ENCODE data around the gene NLGN2.

The NLGN2 gene

GRCh38 chr17:7413346-7413985 is 5.8 kb downstream of the NLGN2 start:
- Histone ChIP-seq H3K4me3 (ENCODE audit: low read depth, low read length) (no peak overlapping the region), H3K36me3 (replicated peaks) (peaks cover 23% of the 10 kb centered on the region), H3K27me3 (replicated peaks) (no peaks in the 10 kb centered on the region), H3K27ac (no peak overlapping the region)
- peak; percentile 9 for DNase-seq
- in situ Hi-C loops (cut with HindIII; ENCODE audit: low pct_ligation_motif_present, low sequenced_read_pairs): no loop called here
- no peak for TF ChIP-seq CTCF (IDR thresholded peaks at IDR 0.05; ENCODE audit: low read depth, low read length, missing control alignments)

- Histone ChIP-seq H3K27me3 (replicated peaks) (no peaks in the 10 kb centered on the region), H3K27ac (no peak overlapping the region), H3K36me3 (replicated peaks) (peaks cover 15% of the 10 kb centered on the region), H3K4me3 (ENCODE audit: low read depth, low read length) (no peak overlapping the region)
- in situ Hi-C loops (cut with HindIII; ENCODE audit: low pct_ligation_motif_present, low sequenced_read_pairs): no loop called here
- no peak for DNase-seq
- no peak for TF ChIP-seq CTCF (IDR thresholded peaks at IDR 0.05; ENCODE audit: low read depth, low read length, missing control alignments)
Observed at GRCh38 chr17:7414837-7415236, 7.2 kb downstream of the NLGN2 start.

GRCh38 chr17:7415784-7416183 is 8.1 kb downstream of the NLGN2 start:
- Histone ChIP-seq H3K27ac (no peak overlapping the region), H3K27me3 (replicated peaks) (no peaks in the 10 kb centered on the region), H3K4me3 (ENCODE audit: low read depth, low read length) (no peak overlapping the region), H3K36me3 (replicated peaks) (peaks cover 9% of the 10 kb centered on the region)
- no peak for TF ChIP-seq CTCF (IDR thresholded peaks at IDR 0.05; ENCODE audit: low read depth, low read length, missing control alignments)
- in situ Hi-C loops (cut with HindIII; ENCODE audit: low pct_ligation_motif_present, low sequenced_read_pairs): no loop called here
- no peak for DNase-seq

- H3K27ac ChIP-seq: no peak overlapping the region
- H3K27me3 ChIP-seq (replicated peaks): no peaks in the 10 kb centered on the region
- no peak overlapping the region for H3K4me3 ChIP-seq (ENCODE audit: low read depth, low read length)
- in situ Hi-C loops (cut with HindIII; ENCODE audit: low pct_ligation_motif_present, low sequenced_read_pairs): no loop called here
- DNase-seq: no peak
- H3K36me3 ChIP-seq (replicated peaks): peaks cover 9% of the 10 kb centered on the region
- TF ChIP-seq CTCF (IDR thresholded peaks at IDR 0.05; ENCODE audit: low read depth, low read length, missing control alignments): peak; percentile 19
Observed at GRCh38 chr17:7416323-7416722, 8.7 kb downstream of the NLGN2 start.

GRCh38 chr17:7417056-7417655 is 9.5 kb downstream of the NLGN2 start:
- DNase-seq: no peak
- no peak for TF ChIP-seq CTCF (IDR thresholded peaks at IDR 0.05; ENCODE audit: low read depth, low read length, missing control alignments)
- in situ Hi-C loops (cut with HindIII; ENCODE audit: low pct_ligation_motif_present, low sequenced_read_pairs): no loop called here
- Histone ChIP-seq H3K36me3 (replicated peaks) (peaks cover 9% of the 10 kb centered on the region), H3K27me3 (replicated peaks) (no peaks in the 10 kb centered on the region), H3K4me3 (ENCODE audit: low read depth, low read length) (no peak overlapping the region), H3K27ac (no peak overlapping the region)

Data from brain microvascular endothelial cell (primary cell).